WTC11 (cell line): ENCODE measurements around the gene CXCL3. TPM values are rescaled to one million over a fixed set of nuclear protein-coding genes. Genes with fewer than 3 reads are reported as not detected.

Experiments used
- ATAC-seq: fragments of 200-7000 bp; cut with Tn5 transposase; 2 replicates; pipeline ENCODE4 v1.10.0; 2021; ENCODE audit warnings: mild to moderate bottlenecking, moderate library complexity
- CTCF ChIA-PET: fragments of 300-600 bp; sonication (Branson Sonifier 250); formaldehyde crosslinking; loops from one replicate; lab custom pipeline; 2021; ENCODE audit warnings: antibody characterized with exemption; lab: Charles Lee
- POLR2A ChIA-PET: fragments of 350-600 bp; sonication (Branson Sonifier 250); formaldehyde crosslinking; loops from one replicate; lab custom pipeline; 2021; ENCODE audit warnings: antibody characterized with exemption; lab: Charles Lee
- DNase-seq: peaks from one replicate; pipeline ENCODE4 v3.0.0; 2021; ENCODE audit warnings: low spot score
- H3K27ac Mint-ChIP-seq: 2 replicates; pipeline ENCODE4 v1.8.0; 2021; ENCODE audit warnings: mixed read lengths
- H3K27me3 Mint-ChIP-seq: 2 replicates; pipeline ENCODE4 v1.8.0; 2021; ENCODE audit warnings: low read depth, mild to moderate bottlenecking, moderate library complexity, mixed read lengths
- H3K36me3 Mint-ChIP-seq: 2 replicates; pipeline ENCODE4 v1.8.0; 2021; ENCODE audit warnings: mixed read lengths
- H3K4me1 Mint-ChIP-seq: 2 replicates; pipeline ENCODE4 v1.8.0; 2022; ENCODE audit warnings: mixed read lengths
- H3K4me3 Mint-ChIP-seq: 2 replicates; pipeline ENCODE4 v1.8.0; 2021; ENCODE audit warnings: mild to moderate bottlenecking, moderate library complexity, mixed read lengths
- H3K9me3 Mint-ChIP-seq: 2 replicates; pipeline ENCODE4 v1.8.0; 2021; ENCODE audit warnings: mixed read lengths
- CREM ChIP-seq: sonication (generic); formaldehyde crosslinking; IDR thresholded peaks from 2 replicates; pipeline ENCODE4 v1.8.1; 2022; ENCODE audit warnings: mild to moderate bottlenecking, missing genetic modification reagents, moderate library complexity
- HMGA2 ChIP-seq: fragments of 250-450 bp; sonication (Bioruptor Pico); IDR thresholded peaks from 2 replicates; pipeline ENCODE4 v1.4.0; 2021; ENCODE audit warnings: mild to moderate bottlenecking, moderate library complexity
- SP1 ChIP-seq: sonication (generic); formaldehyde crosslinking; conservative IDR thresholded peaks from 2 replicates; pipeline ENCODE4 v1.8.1; 2022; ENCODE audit warnings: missing genetic modification reagents
- TEAD1 ChIP-seq: sonication (generic); formaldehyde crosslinking; IDR thresholded peaks from 2 replicates; pipeline ENCODE4 v1.8.0; 2022; ENCODE audit warnings: mild to moderate bottlenecking, missing genetic modification reagents
- ZBTB21 ChIP-seq: sonication (generic); formaldehyde crosslinking; IDR thresholded peaks from 2 replicates; pipeline ENCODE4 v1.8.1; 2023; ENCODE audit warnings: mild to moderate bottlenecking, missing genetic modification reagents, borderline replicate concordance
- ZNF396 ChIP-seq: fragments of 250-450 bp; sonication (Bioruptor Pico); IDR thresholded peaks from 2 replicates; pipeline ENCODE4 v1.8.0; 2021; ENCODE audit warnings: mild to moderate bottlenecking, moderate library complexity, borderline replicate concordance
- total RNA-seq: library from RNA; stranded (reverse); gene quantifications from 3 replicates; pipeline ENCODE4 v1.2.3, GENCODE V29; 2021
- TF ChIP-seq, protein P1 (sequence below): fragments of 250-450 bp; sonication (Bioruptor Pico); IDR thresholded peaks from 2 replicates; pipeline ENCODE4 v1.9.0; 2021; ENCODE audit warnings: mild to moderate bottlenecking, borderline replicate concordance
- TF ChIP-seq, protein P2 (sequence below): fragments of 250-450 bp; sonication (Bioruptor Pico); IDR thresholded peaks from 2 replicates; pipeline ENCODE4 v1.8.0; 2021; ENCODE audit warnings: mild to moderate bottlenecking
- TF ChIP-seq, protein P3 (sequence below): fragments of 250-450 bp; sonication (Bioruptor Pico); IDR thresholded peaks from 2 replicates; pipeline ENCODE4 v1.9.0; 2021; ENCODE audit warnings: moderate library complexity, mild to moderate bottlenecking, inconsistent platforms, borderline replicate concordance
- TF ChIP-seq, protein P4 (sequence below): sonication (generic); formaldehyde crosslinking; conservative IDR thresholded peaks from 2 replicates; pipeline ENCODE4 v1.8.1; 2022; ENCODE audit warnings: mild to moderate bottlenecking, missing genetic modification reagents
- TF ChIP-seq, protein P5 (sequence below): sonication (generic); formaldehyde crosslinking; IDR thresholded peaks from 2 replicates; pipeline ENCODE4 v1.8.0; 2023; ENCODE audit warnings: missing genetic modification reagents
- TF ChIP-seq, protein P6 (sequence below): sonication (generic); formaldehyde crosslinking; IDR thresholded peaks from 2 replicates; pipeline ENCODE4 v1.8.0; 2022; ENCODE audit warnings: mild to moderate bottlenecking, missing genetic modification reagents
- TF ChIP-seq, protein P7 (sequence below): sonication (generic); formaldehyde crosslinking; IDR thresholded peaks from 2 replicates; pipeline ENCODE4 v1.8.1; 2022; ENCODE audit warnings: low read depth, missing genetic modification reagents, borderline replicate concordance
- TF ChIP-seq, protein P8 (sequence below): sonication (generic); formaldehyde crosslinking; IDR thresholded peaks from 2 replicates; pipeline ENCODE4 v1.8.1; 2022; ENCODE audit warnings: missing genetic modification reagents, borderline replicate concordance
- TF ChIP-seq, protein P9 (sequence below): sonication (generic); formaldehyde crosslinking; IDR thresholded peaks from 2 replicates; pipeline ENCODE4 v1.8.0; 2023; ENCODE audit warnings: missing genetic modification reagents, mild to moderate bottlenecking, borderline replicate concordance

CXCL3 gene
- total RNA-seq, 1 experiment from 2014 or later: 3.5 TPM

DNA sequence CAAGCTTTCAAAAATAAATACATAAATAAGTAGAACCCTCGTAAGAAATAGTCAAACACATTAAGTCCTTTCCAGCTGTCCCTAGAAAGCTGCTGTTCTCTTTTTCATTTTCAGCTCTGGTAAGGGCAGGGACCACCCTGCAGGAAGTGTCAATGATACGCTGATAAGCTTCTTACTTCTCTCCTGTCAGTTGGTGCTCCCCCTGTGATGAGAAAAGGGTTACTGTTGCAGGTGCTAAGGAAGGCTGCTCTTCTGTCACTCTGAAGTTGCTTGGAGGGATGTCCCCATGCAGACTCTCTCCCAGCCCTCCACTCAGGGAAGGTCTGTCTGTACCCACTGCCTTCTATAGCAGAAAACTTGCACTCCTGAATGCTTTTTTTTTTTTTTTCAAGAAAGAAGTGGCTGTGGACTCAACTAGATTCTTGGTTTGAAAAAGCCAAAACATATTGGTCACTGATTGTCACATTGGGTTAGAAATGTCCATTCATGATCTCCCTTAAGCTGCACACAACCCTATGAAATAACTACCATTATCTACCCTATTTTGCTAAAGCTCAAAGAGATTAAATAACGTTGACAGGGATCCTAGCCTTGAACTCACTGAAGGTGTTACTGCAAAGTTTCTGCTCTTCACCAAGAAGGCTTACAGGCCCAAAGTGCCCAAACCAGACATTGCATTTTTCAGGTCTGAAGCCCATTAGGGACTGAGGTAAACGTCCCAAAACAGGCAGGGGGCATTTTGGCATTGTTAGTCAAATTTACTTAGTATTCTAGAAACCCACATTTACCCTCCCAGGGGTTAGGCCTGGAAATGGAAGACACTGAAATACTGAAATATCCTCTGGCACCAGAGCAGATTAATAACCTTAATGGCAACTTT lies 1.2 kb downstream of the CXCL3 start (continued):
- TF ChIP-seq, protein P1, sequence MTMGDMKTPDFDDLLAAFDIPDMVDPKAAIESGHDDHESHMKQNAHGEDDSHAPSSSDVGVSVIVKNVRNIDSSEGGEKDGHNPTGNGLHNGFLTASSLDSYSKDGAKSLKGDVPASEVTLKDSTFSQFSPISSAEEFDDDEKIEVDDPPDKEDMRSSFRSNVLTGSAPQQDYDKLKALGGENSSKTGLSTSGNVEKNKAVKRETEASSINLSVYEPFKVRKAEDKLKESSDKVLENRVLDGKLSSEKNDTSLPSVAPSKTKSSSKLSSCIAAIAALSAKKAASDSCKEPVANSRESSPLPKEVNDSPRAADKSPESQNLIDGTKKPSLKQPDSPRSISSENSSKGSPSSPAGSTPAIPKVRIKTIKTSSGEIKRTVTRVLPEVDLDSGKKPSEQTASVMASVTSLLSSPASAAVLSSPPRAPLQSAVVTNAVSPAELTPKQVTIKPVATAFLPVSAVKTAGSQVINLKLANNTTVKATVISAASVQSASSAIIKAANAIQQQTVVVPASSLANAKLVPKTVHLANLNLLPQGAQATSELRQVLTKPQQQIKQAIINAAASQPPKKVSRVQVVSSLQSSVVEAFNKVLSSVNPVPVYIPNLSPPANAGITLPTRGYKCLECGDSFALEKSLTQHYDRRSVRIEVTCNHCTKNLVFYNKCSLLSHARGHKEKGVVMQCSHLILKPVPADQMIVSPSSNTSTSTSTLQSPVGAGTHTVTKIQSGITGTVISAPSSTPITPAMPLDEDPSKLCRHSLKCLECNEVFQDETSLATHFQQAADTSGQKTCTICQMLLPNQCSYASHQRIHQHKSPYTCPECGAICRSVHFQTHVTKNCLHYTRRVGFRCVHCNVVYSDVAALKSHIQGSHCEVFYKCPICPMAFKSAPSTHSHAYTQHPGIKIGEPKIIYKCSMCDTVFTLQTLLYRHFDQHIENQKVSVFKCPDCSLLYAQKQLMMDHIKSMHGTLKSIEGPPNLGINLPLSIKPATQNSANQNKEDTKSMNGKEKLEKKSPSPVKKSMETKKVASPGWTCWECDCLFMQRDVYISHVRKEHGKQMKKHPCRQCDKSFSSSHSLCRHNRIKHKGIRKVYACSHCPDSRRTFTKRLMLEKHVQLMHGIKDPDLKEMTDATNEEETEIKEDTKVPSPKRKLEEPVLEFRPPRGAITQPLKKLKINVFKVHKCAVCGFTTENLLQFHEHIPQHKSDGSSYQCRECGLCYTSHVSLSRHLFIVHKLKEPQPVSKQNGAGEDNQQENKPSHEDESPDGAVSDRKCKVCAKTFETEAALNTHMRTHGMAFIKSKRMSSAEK (CRISPR knock-in tag): no peak
- TF ChIP-seq, protein P2, sequence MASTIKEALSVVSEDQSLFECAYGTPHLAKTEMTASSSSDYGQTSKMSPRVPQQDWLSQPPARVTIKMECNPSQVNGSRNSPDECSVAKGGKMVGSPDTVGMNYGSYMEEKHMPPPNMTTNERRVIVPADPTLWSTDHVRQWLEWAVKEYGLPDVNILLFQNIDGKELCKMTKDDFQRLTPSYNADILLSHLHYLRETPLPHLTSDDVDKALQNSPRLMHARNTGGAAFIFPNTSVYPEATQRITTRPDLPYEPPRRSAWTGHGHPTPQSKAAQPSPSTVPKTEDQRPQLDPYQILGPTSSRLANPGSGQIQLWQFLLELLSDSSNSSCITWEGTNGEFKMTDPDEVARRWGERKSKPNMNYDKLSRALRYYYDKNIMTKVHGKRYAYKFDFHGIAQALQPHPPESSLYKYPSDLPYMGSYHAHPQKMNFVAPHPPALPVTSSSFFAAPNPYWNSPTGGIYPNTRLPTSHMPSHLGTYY (CRISPR knock-in tag): no peak
- TF ChIP-seq ZNF396 (no peak), ZBTB21 (CRISPR knock-in tag) (no peak), SP1 (CRISPR knock-in tag) (no peak), CREM (no peak)

DNA sequence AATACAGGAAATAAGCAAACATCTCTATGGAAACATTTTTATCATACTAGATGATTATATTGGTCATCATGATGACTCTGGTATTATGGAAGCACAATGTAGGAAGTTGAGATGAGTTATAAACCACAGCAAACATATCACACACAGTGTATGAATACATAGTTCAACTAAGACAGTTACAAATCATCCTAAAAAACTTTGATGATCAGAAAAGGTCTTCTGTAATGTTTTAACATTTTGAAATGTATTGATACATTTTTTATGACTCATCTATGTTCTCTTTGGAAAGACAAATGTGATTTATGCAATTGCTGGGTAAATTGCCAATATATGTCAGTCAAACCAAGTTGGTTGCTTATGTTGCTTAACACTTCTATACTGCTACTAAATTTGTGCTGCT lies 4.8 kb downstream of the CXCL3 start:
- no peak for ATAC-seq
- Mint-ChIP-seq H3K27me3 (no peaks in the 10 kb centered on the region), H3K4me1 (peaks cover 19% of the 10 kb centered on the region), H3K36me3 (no peaks in the 10 kb centered on the region), H3K9me3 (no peaks in the 10 kb centered on the region), H3K4me3 (no peak overlapping the region), H3K27ac (no peak overlapping the region)
- no peak for DNase-seq
- TF ChIP-seq HMGA2 (CRISPR knock-in tag): no peak
- CTCF ChIA-PET: no interaction called here
- POLR2A ChIA-PET: no interaction called here

DNA sequence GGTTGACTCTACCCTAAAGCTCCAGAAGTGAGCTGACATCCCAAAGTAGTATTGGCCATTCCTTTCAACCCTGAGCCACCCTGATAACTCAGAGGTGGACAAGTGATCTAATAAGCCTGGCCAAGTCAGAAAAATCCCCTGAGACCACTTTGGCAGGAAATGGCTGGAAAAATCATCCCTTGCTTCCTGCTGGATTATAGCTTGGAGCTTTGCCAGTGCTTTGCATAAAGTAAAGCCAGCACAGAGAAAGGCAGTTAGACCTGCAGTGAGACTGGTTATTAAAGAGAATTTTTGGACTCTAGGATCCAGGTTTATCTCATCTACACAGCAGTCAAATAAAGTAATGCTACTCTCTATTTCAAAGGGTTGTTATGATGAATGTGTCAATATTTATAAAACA lies 6.4 kb downstream of the CXCL3 start:
- no peak for DNase-seq
- POLR2A ChIA-PET: interaction anchor here (0.5 kb wide), 1 partner anchor 274 kb away, joined by 3 read pairs; no protein-coding TSS in a partner anchor
- ATAC-seq: no peak
- no peaks in the 10 kb centered on the region for H3K36me3 Mint-ChIP-seq
- H3K9me3 Mint-ChIP-seq: no peaks in the 10 kb centered on the region
- H3K27ac Mint-ChIP-seq: no peak overlapping the region
- no peaks in the 10 kb centered on the region for H3K27me3 Mint-ChIP-seq
- CTCF ChIA-PET: interaction anchor here (1.2 kb wide), 1 partner anchor 33 kb away, joined by 3 read pairs; the partner anchor contains the start of gene CXCL5
- no peak overlapping the region for H3K4me3 Mint-ChIP-seq
- peaks cover 12% of the 10 kb centered on the region for H3K4me1 Mint-ChIP-seq
- TF ChIP-seq, protein P3, sequence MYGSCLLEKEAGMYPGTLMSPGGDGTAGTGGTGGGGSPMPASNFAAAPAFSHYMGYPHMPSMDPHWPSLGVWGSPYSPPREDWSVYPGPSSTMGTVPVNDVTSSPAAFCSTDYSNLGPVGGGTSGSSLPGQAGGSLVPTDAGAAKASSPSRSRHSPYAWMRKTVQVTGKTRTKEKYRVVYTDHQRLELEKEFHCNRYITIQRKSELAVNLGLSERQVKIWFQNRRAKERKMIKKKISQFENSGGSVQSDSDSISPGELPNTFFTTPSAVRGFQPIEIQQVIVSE (CRISPR knock-in tag): no peak
- TF ChIP-seq, protein P4, sequence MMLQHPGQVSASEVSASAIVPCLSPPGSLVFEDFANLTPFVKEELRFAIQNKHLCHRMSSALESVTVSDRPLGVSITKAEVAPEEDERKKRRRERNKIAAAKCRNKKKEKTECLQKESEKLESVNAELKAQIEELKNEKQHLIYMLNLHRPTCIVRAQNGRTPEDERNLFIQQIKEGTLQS (CRISPR knock-in tag): no peak
- TF ChIP-seq, protein P5, sequence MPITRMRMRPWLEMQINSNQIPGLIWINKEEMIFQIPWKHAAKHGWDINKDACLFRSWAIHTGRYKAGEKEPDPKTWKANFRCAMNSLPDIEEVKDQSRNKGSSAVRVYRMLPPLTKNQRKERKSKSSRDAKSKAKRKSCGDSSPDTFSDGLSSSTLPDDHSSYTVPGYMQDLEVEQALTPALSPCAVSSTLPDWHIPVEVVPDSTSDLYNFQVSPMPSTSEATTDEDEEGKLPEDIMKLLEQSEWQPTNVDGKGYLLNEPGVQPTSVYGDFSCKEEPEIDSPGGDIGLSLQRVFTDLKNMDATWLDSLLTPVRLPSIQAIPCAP (CRISPR knock-in tag): no peak
- TF ChIP-seq, protein P6, sequence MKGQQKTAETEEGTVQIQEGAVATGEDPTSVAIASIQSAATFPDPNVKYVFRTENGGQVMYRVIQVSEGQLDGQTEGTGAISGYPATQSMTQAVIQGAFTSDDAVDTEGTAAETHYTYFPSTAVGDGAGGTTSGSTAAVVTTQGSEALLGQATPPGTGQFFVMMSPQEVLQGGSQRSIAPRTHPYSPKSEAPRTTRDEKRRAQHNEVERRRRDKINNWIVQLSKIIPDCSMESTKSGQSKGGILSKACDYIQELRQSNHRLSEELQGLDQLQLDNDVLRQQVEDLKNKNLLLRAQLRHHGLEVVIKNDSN (CRISPR knock-in tag): no peak
- TF ChIP-seq, protein P7, sequence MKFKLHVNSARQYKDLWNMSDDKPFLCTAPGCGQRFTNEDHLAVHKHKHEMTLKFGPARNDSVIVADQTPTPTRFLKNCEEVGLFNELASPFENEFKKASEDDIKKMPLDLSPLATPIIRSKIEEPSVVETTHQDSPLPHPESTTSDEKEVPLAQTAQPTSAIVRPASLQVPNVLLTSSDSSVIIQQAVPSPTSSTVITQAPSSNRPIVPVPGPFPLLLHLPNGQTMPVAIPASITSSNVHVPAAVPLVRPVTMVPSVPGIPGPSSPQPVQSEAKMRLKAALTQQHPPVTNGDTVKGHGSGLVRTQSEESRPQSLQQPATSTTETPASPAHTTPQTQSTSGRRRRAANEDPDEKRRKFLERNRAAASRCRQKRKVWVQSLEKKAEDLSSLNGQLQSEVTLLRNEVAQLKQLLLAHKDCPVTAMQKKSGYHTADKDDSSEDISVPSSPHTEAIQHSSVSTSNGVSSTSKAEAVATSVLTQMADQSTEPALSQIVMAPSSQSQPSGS: no peak
- TF ChIP-seq, protein P8, sequence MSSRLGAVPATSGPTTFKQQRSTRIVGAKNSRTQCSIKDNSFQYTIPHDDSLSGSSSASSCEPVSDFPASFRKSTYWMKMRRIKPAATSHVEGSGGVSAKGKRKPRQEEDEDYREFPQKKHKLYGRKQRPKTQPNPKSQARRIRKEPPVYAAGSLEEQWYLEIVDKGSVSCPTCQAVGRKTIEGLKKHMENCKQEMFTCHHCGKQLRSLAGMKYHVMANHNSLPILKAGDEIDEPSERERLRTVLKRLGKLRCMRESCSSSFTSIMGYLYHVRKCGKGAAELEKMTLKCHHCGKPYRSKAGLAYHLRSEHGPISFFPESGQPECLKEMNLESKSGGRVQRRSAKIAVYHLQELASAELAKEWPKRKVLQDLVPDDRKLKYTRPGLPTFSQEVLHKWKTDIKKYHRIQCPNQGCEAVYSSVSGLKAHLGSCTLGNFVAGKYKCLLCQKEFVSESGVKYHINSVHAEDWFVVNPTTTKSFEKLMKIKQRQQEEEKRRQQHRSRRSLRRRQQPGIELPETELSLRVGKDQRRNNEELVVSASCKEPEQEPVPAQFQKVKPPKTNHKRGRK (CRISPR knock-in tag): no peak
- TF ChIP-seq, protein P9, sequence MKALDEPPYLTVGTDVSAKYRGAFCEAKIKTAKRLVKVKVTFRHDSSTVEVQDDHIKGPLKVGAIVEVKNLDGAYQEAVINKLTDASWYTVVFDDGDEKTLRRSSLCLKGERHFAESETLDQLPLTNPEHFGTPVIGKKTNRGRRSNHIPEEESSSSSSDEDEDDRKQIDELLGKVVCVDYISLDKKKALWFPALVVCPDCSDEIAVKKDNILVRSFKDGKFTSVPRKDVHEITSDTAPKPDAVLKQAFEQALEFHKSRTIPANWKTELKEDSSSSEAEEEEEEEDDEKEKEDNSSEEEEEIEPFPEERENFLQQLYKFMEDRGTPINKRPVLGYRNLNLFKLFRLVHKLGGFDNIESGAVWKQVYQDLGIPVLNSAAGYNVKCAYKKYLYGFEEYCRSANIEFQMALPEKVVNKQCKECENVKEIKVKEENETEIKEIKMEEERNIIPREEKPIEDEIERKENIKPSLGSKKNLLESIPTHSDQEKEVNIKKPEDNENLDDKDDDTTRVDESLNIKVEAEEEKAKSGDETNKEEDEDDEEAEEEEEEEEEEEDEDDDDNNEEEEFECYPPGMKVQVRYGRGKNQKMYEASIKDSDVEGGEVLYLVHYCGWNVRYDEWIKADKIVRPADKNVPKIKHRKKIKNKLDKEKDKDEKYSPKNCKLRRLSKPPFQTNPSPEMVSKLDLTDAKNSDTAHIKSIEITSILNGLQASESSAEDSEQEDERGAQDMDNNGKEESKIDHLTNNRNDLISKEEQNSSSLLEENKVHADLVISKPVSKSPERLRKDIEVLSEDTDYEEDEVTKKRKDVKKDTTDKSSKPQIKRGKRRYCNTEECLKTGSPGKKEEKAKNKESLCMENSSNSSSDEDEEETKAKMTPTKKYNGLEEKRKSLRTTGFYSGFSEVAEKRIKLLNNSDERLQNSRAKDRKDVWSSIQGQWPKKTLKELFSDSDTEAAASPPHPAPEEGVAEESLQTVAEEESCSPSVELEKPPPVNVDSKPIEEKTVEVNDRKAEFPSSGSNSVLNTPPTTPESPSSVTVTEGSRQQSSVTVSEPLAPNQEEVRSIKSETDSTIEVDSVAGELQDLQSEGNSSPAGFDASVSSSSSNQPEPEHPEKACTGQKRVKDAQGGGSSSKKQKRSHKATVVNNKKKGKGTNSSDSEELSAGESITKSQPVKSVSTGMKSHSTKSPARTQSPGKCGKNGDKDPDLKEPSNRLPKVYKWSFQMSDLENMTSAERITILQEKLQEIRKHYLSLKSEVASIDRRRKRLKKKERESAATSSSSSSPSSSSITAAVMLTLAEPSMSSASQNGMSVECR (CRISPR knock-in tag): no peak
- no peak for TF ChIP-seq TEAD1 (CRISPR knock-in tag)
